Endothelial cell of umbilical vein (primary cell): Measurements from ENCODE around the gene NKG7. TPM values are rescaled to one million over a fixed set of nuclear protein-coding genes. Genes with fewer than 3 reads are reported as not detected.

ENCODE experiments used
- BruUV-seq: library from RNA; stranded (reverse); fragments of 400-500 nt; replicated peaks from 2 replicates; lab custom pipeline; 2021; lab: Mats Ljungman, UMichigan
- CTCF ChIA-PET: fragments of 300-600, 350-600 bp; sonication (Branson Sonifier 250); formaldehyde crosslinking; loops from one replicate; lab custom pipeline; 2021; ENCODE audit warnings: antibody characterized with exemption, inconsistent platforms; lab: Charles Lee
- POLR2A ChIA-PET: fragments of 300-600, 350-600 bp; sonication (Branson Sonifier 250); formaldehyde crosslinking; loops from one replicate; lab custom pipeline; 2021; ENCODE audit warnings: antibody characterized with exemption, inconsistent platforms; lab: Charles Lee
- DNase-seq: peaks from one replicate; pipeline ENCODE4 v3.0.0-alpha.2; 2011; ENCODE audit warnings: low read depth, low spot score
- FAIRE-seq: peaks from 2 replicates; lab custom pipeline; 2011; peaks lifted over from hg19 to GRCh38; lab: Jason Lieb, UNC
- H2AFZ ChIP-seq: 2 replicates; pipeline ENCODE4 v1.6.0; 2012; ENCODE audit warnings: low read depth, low read length, control low read depth, inconsistent platforms
- H3K27ac ChIP-seq: 2 replicates; pipeline ENCODE4 v1.5.1; 2011; ENCODE audit warnings: low read depth, mild to moderate bottlenecking, control low read depth, low read length, moderate library complexity; ENCODE audit not compliant: insufficient read depth
- H3K27me3 ChIP-seq, 2 experiments: 2 replicates each; pipeline versions ENCODE4 v1.6.0 to v1.6.1; 2011; ENCODE audit warnings: low read length in 2 of 2, mixed read lengths in 1 of 2; ENCODE audit not compliant: control insufficient read depth in 2 of 2, insufficient read depth in 2 of 2
- H3K36me3 ChIP-seq, 2 experiments: 2 replicates in 1 of 2; 3 replicates in 1 of 2; pipeline ENCODE4 v1.5.1; 2011; ENCODE audit warnings: low read length in 2 of 2, mild to moderate bottlenecking in 1 of 2, moderate library complexity in 1 of 2; ENCODE audit not compliant: control insufficient read depth in 2 of 2, insufficient read depth in 2 of 2; ENCODE audit errors: extremely low read depth in 1 of 2
- H3K4me1 ChIP-seq: 3 replicates; pipeline ENCODE4 v1.5.1; 2011; ENCODE audit warnings: mild to moderate bottlenecking, low read length; ENCODE audit not compliant: control insufficient read depth, insufficient read depth; ENCODE audit errors: extremely low read depth
- H3K4me2 ChIP-seq: 2 replicates; pipeline ENCODE4 v1.6.1; 2011; ENCODE audit warnings: low read length, control low read depth, mixed read lengths; ENCODE audit not compliant: insufficient read depth
- H3K4me3 ChIP-seq, 3 experiments: fragments of 200-600 bp in 1 of 3; sonication (generic), shearing (Covaris generic) in 1 of 3; replicated peaks in 1 of 3; 2 replicates each; pipeline ENCODE4 v1.5.1; 2011 to 2016; ENCODE audit warnings: control low read depth in 3 of 3, low read length in 3 of 3, mild to moderate bottlenecking in 2 of 3, inconsistent platforms in 1 of 3, low read depth in 1 of 3, moderate library complexity in 1 of 3; ENCODE audit not compliant: insufficient read depth in 1 of 3
- H3K79me2 ChIP-seq: 2 replicates; pipeline ENCODE4 v1.6.0; 2012; ENCODE audit warnings: low read length, inconsistent platforms; ENCODE audit not compliant: control insufficient read depth, insufficient read depth
- H3K9ac ChIP-seq: replicated peaks from 2 replicates; pipeline ENCODE3; 2011; ENCODE audit warnings: low read length, control low read depth; ENCODE audit not compliant: insufficient read depth; ENCODE audit errors: extremely low read depth
- H3K9me1 ChIP-seq: replicated peaks from 3 replicates; pipeline ENCODE4 v1.6.0; 2011; ENCODE audit warnings: mild to moderate bottlenecking, low read length; ENCODE audit not compliant: control insufficient read depth, insufficient read depth; ENCODE audit errors: extremely low read depth
- H3K9me3 ChIP-seq: replicated peaks from 2 replicates; pipeline ENCODE4 v1.5.1; 2012; ENCODE audit warnings: low read length, inconsistent platforms; ENCODE audit not compliant: control insufficient read depth, insufficient read depth
- H4K20me1 ChIP-seq: replicated peaks from 2 replicates; pipeline ENCODE3; 2011; ENCODE audit warnings: mild to moderate bottlenecking, low read length; ENCODE audit not compliant: control insufficient read depth, insufficient read depth; ENCODE audit errors: extremely low read depth
- CTCF ChIP-seq, 2 donors: IDR thresholded peaks; 1 replicate in 1 of 2; 2 replicates in 1 of 2; pipeline ENCODE4 v1.5.1; 2011; ENCODE audit warnings: low read length in 2 of 2, mild to moderate bottlenecking in 2 of 2, moderate library complexity in 2 of 2, control low read depth in 1 of 2, inconsistent platforms in 1 of 2, low read depth in 1 of 2; ENCODE audit not compliant: insufficient read depth in 1 of 2; ENCODE audit errors: extremely low read depth in 1 of 2
- EZH2 ChIP-seq: IDR thresholded peaks from 2 replicates; pipeline ENCODE4 v1.6.1; 2012; ENCODE audit warnings: borderline replicate concordance, low read depth, mild to moderate bottlenecking, moderate library complexity, low read length, inconsistent platforms; ENCODE audit not compliant: severe bottlenecking
- FOS ChIP-seq: IDR thresholded peaks from 2 replicates; pipeline ENCODE4 v1.6.1; 2011; ENCODE audit warnings: mild to moderate bottlenecking, low read length, moderate library complexity, borderline replicate concordance; ENCODE audit not compliant: insufficient read depth
- GATA2 ChIP-seq: IDR thresholded peaks from 2 replicates; pipeline ENCODE4 v1.7.0; 2011; ENCODE audit warnings: low read depth, mild to moderate bottlenecking, moderate library complexity, mixed read lengths, low read length; ENCODE audit not compliant: insufficient read length, insufficient read depth
- JUN ChIP-seq: IDR thresholded peaks from 2 replicates; pipeline ENCODE4 v1.6.1; 2011; ENCODE audit warnings: borderline replicate concordance, low read depth; ENCODE audit not compliant: insufficient read length, insufficient read depth
- MAX ChIP-seq: IDR thresholded peaks from 2 replicates; pipeline ENCODE4 v1.6.1; 2011; ENCODE audit not compliant: insufficient read depth, insufficient read length
- MYC ChIP-seq: IDR thresholded peaks from one replicate; pipeline ENCODE4 v1.6.1; 2011; ENCODE audit warnings: mild to moderate bottlenecking, low read depth, low read length
- POLR2A ChIP-seq: IDR thresholded peaks from 2 replicates; pipeline ENCODE4 v1.6.1; 2012; ENCODE audit warnings: low read depth, mild to moderate bottlenecking, control low read depth, low read length
- POLR2AphosphoS5 ChIP-seq: IDR thresholded peaks from 2 replicates; pipeline ENCODE4 v1.6.1; 2012; ENCODE audit warnings: low read depth, mild to moderate bottlenecking, control low read depth, low read length, moderate library complexity; ENCODE audit not compliant: insufficient read depth
- dilution Hi-C: fragments of 300-500 bp; cut with MboI; formaldehyde crosslinking; loops from one replicate; pipeline ENCODE4 v1.15.0; 2019; ENCODE audit warnings: low sequenced_read_pairs; ENCODE audit not compliant: extremely low pct_ligation_motif_present
- intact Hi-C: fragments of 100-400 bp; cut with micrococcal nuclease; formaldehyde crosslinking; loops from one replicate; pipeline ENCODE4 v1.10.0; 2022
- polyA plus RNA-seq, 4 experiments: library from polyadenylated mRNA; depleted of rRNA in 3 of 4; stranded (reverse) in 3 of 4; unstranded in 1 of 4; fragments of >200 nt; gene quantifications; 2 replicates each; pipeline versions ENCODE4 v1.2.1 to v1.2.3, GENCODE V29; 2011 to 2012; ENCODE audit warnings: missing spikeins in 1 of 4
- total RNA-seq: library from RNA; stranded (reverse); gene quantifications from 2 replicates; pipeline ENCODE4 v1.2.3, GENCODE V29; 2021

Gene NKG7
- total and polyA plus RNA-seq, 2 donors (not counting 3 experiments of a cell fraction or from before 2014, with no cell fraction given): not detected

GRCh38 chr19:51418707-51419106, 46.3 kb upstream of the NKG7 start:
- no peak overlapping the region for H3K9ac ChIP-seq
- intact Hi-C loops (no loop called here), dilution Hi-C loops (no loop called here)
- FAIRE-seq (no peak), DNase-seq (no peak)
- no peaks in the 10 kb centered on the region for H3K4me1 ChIP-seq
- no peaks in the 10 kb centered on the region for H3K9me1 ChIP-seq
- POLR2A ChIA-PET: no interaction called here
- H3K27ac ChIP-seq: no peak overlapping the region
- no peaks in the 10 kb centered on the region for H3K79me2 ChIP-seq
- H3K4me3 ChIP-seq: no peak overlapping the region
- H3K27me3 ChIP-seq: no peaks in the 10 kb centered on the region
- no peaks in the 10 kb centered on the region for H3K9me3 ChIP-seq
- CTCF ChIA-PET: interaction anchor here (3.1 kb wide), 1 partner anchor 242 kb away, joined by 10 read pairs; no protein-coding TSS in a partner anchor
- TF ChIP-seq CTCF (IDR thresholded peaks at IDR 0.05; ENCODE audit: extremely low read depth in 1 of 2, insufficient read depth in 1 of 2, low read depth in 1 of 2, low read length in 2 of 2) (no peak), POLR2AphosphoS5 (no peak), EZH2 (no peak), POLR2A (no peak), MYC (no peak), FOS (no peak), GATA2 (no peak), MAX (no peak), JUN (no peak)
- no peaks in the 10 kb centered on the region for H4K20me1 ChIP-seq
- H2AFZ ChIP-seq: no peak overlapping the region
- no peaks in the 10 kb centered on the region for H3K36me3 ChIP-seq
- BruUV-seq: no TSS peak
- no peak overlapping the region for H3K4me2 ChIP-seq
